GM19438 (cell line): ENCODE results near the gene NOTUM.
"Not testable (repeated sequence)": the region's sequence is repeated elsewhere in the genome, so short reads cannot be mapped to it uniquely, and the experiment has no call there.

Experiments used
- ATAC-seq: cut with Tn5 transposase; IDR thresholded peaks from one replicate; pipeline ENCODE4 v1.9.1; 2021; ENCODE audit warnings: low read depth; ENCODE audit not compliant: unreplicated experiment

The NOTUM gene

GRCh38 chr17:81926451-81927151 is 34.4 kb downstream of the NOTUM start:
- ATAC-seq: peak; percentile 16

- no peak for ATAC-seq
Observed at GRCh38 chr17:81925860-81926450, 35.0 kb downstream of the NOTUM start.

GRCh38 chr17:81924557-81925532 is 36.1 kb downstream of the NOTUM start:
- no peak for ATAC-seq

- no peak for ATAC-seq
Observed at GRCh38 chr17:81923302-81924260, 37.4 kb downstream of the NOTUM start.

GRCh38 chr17:81922566-81923301 is 38.3 kb downstream of the NOTUM start:
- no peak for ATAC-seq

- no peak for ATAC-seq
Observed at GRCh38 chr17:81921996-81922565, 38.9 kb downstream of the NOTUM start.

- ATAC-seq: no peak
Observed at GRCh38 chr17:81921537-81921862, 39.5 kb downstream of the NOTUM start.

GRCh38 chr17:81920612-81921536 is 40.1 kb downstream of the NOTUM start:
- ATAC-seq: no peak

GRCh38 chr17:81918832-81919545 is 42.0 kb downstream of the NOTUM start:
- no peak for ATAC-seq

- not testable (repeated sequence) for ATAC-seq
Observed at GRCh38 chr17:81918333-81918669, 42.7 kb downstream of the NOTUM start.

GRCh38 chr17:81917565-81918332 is 43.2 kb downstream of the NOTUM start, which contains the start of gene SIRT7:
Gene SIRT7, minus strand, starts transcription at chr17:81918176. Its CDS starts 45 bp downstream, at chr17:81918131.
- no peak for ATAC-seq

- ATAC-seq: no peak
Observed at GRCh38 chr17:81916234-81917001, 44.6 kb downstream of the NOTUM start.

GRCh38 chr17:81915331-81915730 is 45.7 kb downstream of the NOTUM start:
- ATAC-seq: no peak

GRCh38 chr17:81914103-81914850 is 46.7 kb downstream of the NOTUM start:
- ATAC-seq: no peak

GRCh38 chr17:81913394-81914102 is 47.4 kb downstream of the NOTUM start:
- ATAC-seq: no peak
